ENCODE measurements around the gene POLR3GL.
A peak's percentile ranks its signal among the peaks of the same experiment; 100 is the strongest.

POLR3GL gene

DNA sequence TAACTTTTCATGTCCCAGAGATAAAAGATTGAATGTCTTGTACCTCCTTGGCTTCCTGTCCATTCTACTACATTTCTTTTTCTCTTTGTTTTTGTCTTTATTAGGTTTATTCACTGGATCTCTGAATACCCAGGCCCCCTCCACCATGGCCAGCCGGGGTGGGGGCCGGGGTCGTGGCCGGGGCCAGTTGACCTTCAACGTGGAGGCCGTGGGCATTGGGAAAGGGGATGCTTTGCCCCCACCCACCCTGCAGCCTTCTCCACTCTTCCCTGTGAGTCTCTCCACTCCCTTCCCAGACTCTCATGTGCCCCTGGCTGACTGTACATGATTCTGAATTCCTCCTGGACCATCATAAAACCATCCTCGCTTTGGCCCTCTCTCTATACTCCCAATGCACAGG, 10.2 kb downstream of the POLR3GL start:
- TF ChIP-seq POLR2A (IDR thresholded peaks at IDR 0.05; ENCODE audit: low read depth, low read length), result no peak
- no peak for DNase-seq (ENCODE audit: insufficient read length, low spot score)
- no peak for FAIRE-seq

GRCh38 chr1:145975216-145975615, 10.7 kb downstream of the POLR3GL start:
- no peak for FAIRE-seq
- DNase-seq (ENCODE audit: insufficient read length, low spot score), result no peak
- TF ChIP-seq POLR2A (IDR thresholded peaks at IDR 0.05; ENCODE audit: low read depth, low read length), result no peak

- TF ChIP-seq POLR2A (IDR thresholded peaks at IDR 0.05; ENCODE audit: low read depth, low read length), result no peak
- FAIRE-seq (no peak), DNase-seq (ENCODE audit: insufficient read length, low spot score) (no peak)
Measured at GRCh38 chr1:145977016-145977415, 12.5 kb downstream of the POLR3GL start.

DNA sequence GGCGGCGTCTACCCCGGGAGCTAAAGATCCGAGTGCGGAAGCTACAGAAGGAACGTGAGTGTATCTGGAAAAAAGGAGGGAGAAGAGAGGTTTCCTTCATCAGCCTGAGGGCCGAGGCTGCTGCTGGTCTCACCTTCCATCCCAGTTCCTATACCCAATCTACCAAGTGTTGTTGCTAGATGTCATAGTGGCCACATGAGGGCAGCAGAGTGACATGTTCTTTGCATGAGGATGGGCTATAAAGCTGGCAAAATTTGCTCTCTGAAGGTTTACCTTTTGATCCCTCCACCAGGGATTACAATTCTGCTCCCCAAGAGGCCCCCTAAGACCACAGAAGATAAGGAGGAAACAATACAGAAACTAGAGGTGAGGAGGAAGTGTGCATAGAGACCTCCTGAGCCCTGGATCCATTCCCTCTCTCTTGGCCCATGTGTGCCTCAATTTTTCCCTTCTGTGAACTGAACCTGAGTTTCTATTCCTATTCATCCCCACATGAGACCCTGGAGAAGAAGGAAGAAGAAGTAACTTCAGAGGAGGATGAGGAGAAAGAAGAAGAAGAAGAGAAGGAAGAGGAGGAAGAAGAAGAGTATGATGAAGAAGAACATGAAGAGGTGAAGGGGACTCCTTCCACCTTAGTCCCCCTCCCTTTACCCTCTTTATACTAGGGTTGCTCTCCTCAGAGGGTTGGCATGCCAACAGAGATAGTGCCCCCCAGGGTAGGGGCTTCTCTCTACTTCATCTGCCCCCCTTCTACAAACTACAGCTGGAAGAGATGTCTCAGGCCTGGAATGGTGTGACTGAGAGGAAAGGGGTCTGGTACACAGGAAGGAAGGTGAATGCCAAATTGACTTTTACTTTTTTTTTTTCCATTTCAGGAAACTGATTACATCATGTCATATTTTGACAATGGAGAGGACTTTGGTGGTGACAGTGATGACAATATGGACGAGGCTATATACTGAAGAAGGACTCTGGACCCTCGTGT, 13.3 kb downstream of the POLR3GL start:
- no peak for DNase-seq (ENCODE audit: insufficient read length, low spot score)
- TF ChIP-seq POLR2A (IDR thresholded peaks at IDR 0.05; ENCODE audit: low read depth, low read length), result no peak
- peak; percentile 78 for FAIRE-seq

DNA sequence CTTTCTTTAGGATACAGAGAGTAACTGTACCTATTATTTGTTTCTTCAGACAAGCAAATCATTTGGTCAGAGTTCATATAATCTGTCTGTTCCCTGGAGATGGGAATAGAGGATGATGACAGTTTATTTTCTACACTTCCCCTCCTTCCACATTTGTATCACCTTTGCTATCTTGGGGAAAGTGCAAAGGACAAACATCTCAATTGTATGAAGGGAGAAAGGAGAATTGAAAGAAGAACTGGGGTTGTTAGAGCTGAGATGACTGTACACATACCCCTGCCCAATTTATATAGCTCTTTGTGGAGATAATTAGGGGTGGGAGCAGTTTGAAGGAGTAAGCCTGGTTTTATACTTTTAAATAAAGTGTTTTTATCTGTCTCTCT, 14.0 kb downstream of the POLR3GL start:
- FAIRE-seq (no peak), DNase-seq (ENCODE audit: insufficient read length, low spot score) (no peak)
- TF ChIP-seq POLR2A (IDR thresholded peaks at IDR 0.05; ENCODE audit: low read depth, low read length), result no peak

DNA sequence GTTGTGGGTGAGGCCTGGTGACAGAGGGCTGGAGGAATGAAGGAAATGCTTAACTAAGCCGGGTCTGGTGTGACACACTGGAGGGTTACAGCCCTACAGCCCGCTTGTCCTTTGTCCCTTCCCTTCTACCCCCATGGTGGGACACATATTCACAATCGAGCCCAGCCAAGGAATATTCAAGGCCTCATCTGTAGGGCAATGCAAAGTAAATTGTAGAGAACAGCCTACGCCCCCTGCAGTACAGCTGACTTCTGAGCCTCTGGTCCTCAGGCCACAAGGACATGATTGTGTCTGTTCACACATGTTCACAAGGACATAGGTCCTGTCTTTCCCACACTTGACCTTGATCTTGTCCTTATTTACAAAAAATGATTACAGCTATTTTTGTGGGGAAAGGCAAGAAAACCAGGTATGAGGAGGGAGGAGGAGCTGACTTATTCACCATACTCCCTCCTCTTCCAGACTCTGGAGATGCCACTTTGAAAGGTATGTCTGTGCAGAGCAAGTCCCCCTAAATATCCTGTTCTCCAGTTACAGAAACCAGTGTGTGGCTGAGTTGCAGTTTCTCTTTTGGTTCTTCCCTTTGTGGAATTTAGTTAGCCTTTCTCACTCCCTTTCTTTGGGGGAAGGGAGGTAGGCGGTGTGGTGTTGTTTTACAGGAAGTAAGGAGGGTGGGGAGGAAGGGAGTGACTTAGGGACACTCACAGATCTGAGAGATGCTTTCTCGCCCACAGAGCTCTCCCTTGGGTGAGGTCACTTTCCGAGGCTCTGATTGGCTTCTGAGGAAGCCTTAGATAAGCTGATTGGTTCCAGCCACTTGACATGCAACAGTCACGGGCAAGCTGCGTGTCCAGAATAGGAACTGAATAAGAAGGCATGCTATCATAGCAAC, 14.6 kb downstream of the POLR3GL start:
- FAIRE-seq (peak; percentile 74), DNase-seq (ENCODE audit: insufficient read length, low spot score) (peak; percentile 86)
- peak; percentile 16; the same call in 1 of the 2 replicates for TF ChIP-seq POLR2A (IDR thresholded peaks at IDR 0.05; ENCODE audit: low read depth, low read length)

- DNase-seq (ENCODE audit: insufficient read length, low spot score) (no peak), FAIRE-seq (no peak)
- TF ChIP-seq POLR2A (IDR thresholded peaks at IDR 0.05; ENCODE audit: low read depth, low read length), result no peak
Measured at GRCh38 chr1:145979746-145980456, 15.4 kb downstream of the POLR3GL start.

GRCh38 chr1:145980457-145980994, 16.0 kb downstream of the POLR3GL start:
- TF ChIP-seq POLR2A (IDR thresholded peaks at IDR 0.05; ENCODE audit: low read depth, low read length), result no peak
- DNase-seq (ENCODE audit: insufficient read length, low spot score), result no peak
- no peak for FAIRE-seq

GRCh38 chr1:145982010-145982723, 17.7 kb downstream of the POLR3GL start:
- FAIRE-seq, result no peak
- no peak for DNase-seq (ENCODE audit: insufficient read length, low spot score)
- TF ChIP-seq POLR2A (IDR thresholded peaks at IDR 0.05; ENCODE audit: low read depth, low read length), result no peak

GRCh38 chr1:145983206-145983675, 18.8 kb downstream of the POLR3GL start:
- FAIRE-seq, result no peak
- DNase-seq (ENCODE audit: insufficient read length, low spot score), result no peak
- no peak for TF ChIP-seq POLR2A (IDR thresholded peaks at IDR 0.05; ENCODE audit: low read depth, low read length)

DNA sequence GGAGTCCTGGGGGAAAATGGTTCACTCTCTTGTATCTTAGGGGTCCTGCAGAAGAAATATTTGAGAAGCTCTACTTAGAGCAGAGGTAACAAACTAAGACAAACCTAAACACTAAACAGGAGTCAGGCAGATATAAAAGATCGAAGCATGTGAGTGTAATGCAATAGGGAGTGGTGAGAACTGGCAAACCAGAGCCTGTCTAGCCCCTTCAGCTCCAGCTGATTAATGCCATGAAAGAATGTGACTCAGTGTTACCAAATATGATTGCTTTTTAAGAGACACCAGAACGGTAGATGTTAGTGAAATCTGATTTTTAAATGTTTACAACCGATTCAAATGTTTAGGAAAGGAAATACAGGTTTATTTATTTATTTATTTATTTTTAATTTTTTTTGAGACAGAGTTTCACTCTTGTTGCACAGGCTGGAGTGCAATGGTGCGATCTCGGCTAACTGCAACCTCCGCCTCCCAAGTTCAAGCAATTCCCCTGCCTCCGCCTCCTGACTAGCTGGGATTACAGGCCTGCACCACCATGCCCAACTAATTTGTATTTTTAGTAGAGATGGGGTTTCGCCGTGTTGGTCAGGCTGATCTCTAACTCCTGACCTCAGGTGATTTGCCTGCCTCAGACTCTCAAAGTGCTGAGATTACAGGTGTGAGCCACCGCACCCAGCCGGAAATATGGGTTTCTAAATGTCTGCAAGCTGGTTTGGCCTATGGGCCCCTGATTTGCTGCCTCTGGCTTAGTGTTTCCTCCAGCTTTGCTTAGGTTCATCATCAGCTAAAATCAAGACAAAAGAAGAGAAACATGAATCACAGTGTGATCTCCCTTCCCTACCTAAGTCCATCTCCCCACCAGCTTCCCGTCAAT, 19.7 kb downstream of the POLR3GL start:
- FAIRE-seq (no peak), DNase-seq (ENCODE audit: insufficient read length, low spot score) (no peak)
- no peak for TF ChIP-seq POLR2A (IDR thresholded peaks at IDR 0.05; ENCODE audit: low read depth, low read length)

DNA sequence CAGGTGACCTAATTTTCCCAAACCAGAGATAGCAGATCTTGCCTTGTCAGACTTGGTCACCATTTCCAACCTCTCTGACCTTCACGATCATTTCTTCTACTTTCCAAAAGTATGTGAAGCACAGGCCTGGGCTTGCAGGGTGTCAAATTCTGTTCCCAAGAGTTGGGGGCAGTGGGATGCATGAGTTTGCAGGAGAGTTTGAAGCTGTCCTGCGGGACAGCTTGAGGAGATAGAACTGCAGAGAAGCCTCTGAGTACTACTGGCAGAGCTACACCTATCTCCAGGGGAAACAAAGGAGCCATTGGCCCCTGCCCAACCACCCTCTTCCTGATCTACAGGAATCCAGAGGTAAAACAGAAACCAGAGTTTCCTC, 20.6 kb downstream of the POLR3GL start:
- no peak for DNase-seq (ENCODE audit: insufficient read length, low spot score)
- TF ChIP-seq POLR2A (IDR thresholded peaks at IDR 0.05; ENCODE audit: low read depth, low read length), result no peak
- no peak for FAIRE-seq

All from H54 (cell line).